Chondrocyte (in vitro differentiated cells): ENCODE data around the gene CZIB. TPM values are rescaled to one million over a fixed set of nuclear protein-coding genes. Genes with fewer than 3 reads are reported as not detected.

Experiments
- DNase-seq: peaks from one replicate; pipeline ENCODE4 v3.0.0; 2021; ENCODE audit warnings: mixed read lengths, low spot score
- H3K27ac Mint-ChIP-seq: one replicate; pipeline ENCODE4 v1.8.0; 2021; ENCODE audit warnings: mild to moderate bottlenecking, moderate library complexity, mixed read lengths; ENCODE audit not compliant: unreplicated experiment
- H3K27me3 Mint-ChIP-seq: 2 replicates; pipeline ENCODE4 v1.8.0; 2021; ENCODE audit warnings: low read depth, mixed read lengths
- H3K36me3 Mint-ChIP-seq: 2 replicates; pipeline ENCODE4 v1.8.0; 2021; ENCODE audit warnings: low read depth, mixed read lengths
- H3K4me1 Mint-ChIP-seq: 2 replicates; pipeline ENCODE4 v1.8.0; 2021; ENCODE audit warnings: low read depth, mild to moderate bottlenecking, mixed read lengths
- H3K4me3 Mint-ChIP-seq: one replicate; pipeline ENCODE4 v1.8.0; 2021; ENCODE audit warnings: mild to moderate bottlenecking, moderate library complexity, mixed read lengths; ENCODE audit not compliant: unreplicated experiment
- H3K9me3 Mint-ChIP-seq: 2 replicates; pipeline ENCODE4 v1.8.0; 2021; ENCODE audit warnings: low read depth, mixed read lengths
- CTCF ChIP-seq: fragments of 200-600 bp; sonication (generic); IDR thresholded peaks from 2 replicates; pipeline ENCODE4 v1.5.0; 2021; ENCODE audit warnings: antibody characterized with exemption, mild to moderate bottlenecking, moderate library complexity
- total RNA-seq: library from RNA; stranded (reverse); gene quantifications from 3 replicates; pipeline ENCODE4 v1.2.1, GENCODE V29; 2021

Gene CZIB
- total RNA-seq, 1 donor from 2014 or later, result 41.6 TPM

GRCh38 chr1:53166912-53167311, 53.5 kb downstream of the CZIB start:
- no peak overlapping the region for H3K27ac Mint-ChIP-seq
- no peak for DNase-seq
- no peaks in the 10 kb centered on the region for H3K9me3 Mint-ChIP-seq
- peaks cover under 1% of the 10 kb centered on the region for H3K4me1 Mint-ChIP-seq
- no peaks in the 10 kb centered on the region for H3K36me3 Mint-ChIP-seq
- H3K4me3 Mint-ChIP-seq, result no peak overlapping the region
- H3K27me3 Mint-ChIP-seq, result no peaks in the 10 kb centered on the region
- no peak for TF ChIP-seq CTCF

- no peak overlapping the region for H3K27ac Mint-ChIP-seq
- H3K36me3 Mint-ChIP-seq, result no peaks in the 10 kb centered on the region
- H3K4me3 Mint-ChIP-seq, result no peak overlapping the region
- H3K4me1 Mint-ChIP-seq, result no peaks in the 10 kb centered on the region
- TF ChIP-seq CTCF, result no peak
- no peaks in the 10 kb centered on the region for H3K9me3 Mint-ChIP-seq
- no peak for DNase-seq
- H3K27me3 Mint-ChIP-seq, result no peaks in the 10 kb centered on the region
Observed at GRCh38 chr1:53166366-53166765, 54.1 kb downstream of the CZIB start.

- no peaks in the 10 kb centered on the region for H3K4me1 Mint-ChIP-seq
- DNase-seq, result no peak
- H3K36me3 Mint-ChIP-seq, result no peaks in the 10 kb centered on the region
- TF ChIP-seq CTCF, result no peak
- H3K27me3 Mint-ChIP-seq, result no peaks in the 10 kb centered on the region
- no peak overlapping the region for H3K4me3 Mint-ChIP-seq
- H3K27ac Mint-ChIP-seq, result no peak overlapping the region
- H3K9me3 Mint-ChIP-seq, result no peaks in the 10 kb centered on the region
Observed at GRCh38 chr1:53165408-53165961, 54.9 kb downstream of the CZIB start.

Other genes starting within 250 kb of the CZIB start
- gene PODN, start 158.4 kb downstream of the CZIB start, total RNA-seq, result 4.1 to 9.3 TPM (median 9.2 TPM) in 3 replicates
- not detected in 3 replicates for gene SLC1A7, start 78.0 kb downstream of the CZIB start, total RNA-seq
- 11.0 to 12.6 TPM (median 12.3 TPM) in 3 replicates for gene CPT2, start 23.8 kb downstream of the CZIB start, total RNA-seq
- 27.2 to 32.6 TPM (median 29.0 TPM) in 3 replicates for gene MAGOH, start 17.9 kb upstream of the CZIB start, total RNA-seq
- 7.1 to 14.5 TPM (median 8.3 TPM) in 3 replicates for gene LRP8, start 107.4 kb upstream of the CZIB start, total RNA-seq
- not detected in 3 replicates for gene DMRTB1, start 238.8 kb upstream of the CZIB start, total RNA-seq